ENCODE results near the gene RMND5B.

RMND5B gene

DNA sequence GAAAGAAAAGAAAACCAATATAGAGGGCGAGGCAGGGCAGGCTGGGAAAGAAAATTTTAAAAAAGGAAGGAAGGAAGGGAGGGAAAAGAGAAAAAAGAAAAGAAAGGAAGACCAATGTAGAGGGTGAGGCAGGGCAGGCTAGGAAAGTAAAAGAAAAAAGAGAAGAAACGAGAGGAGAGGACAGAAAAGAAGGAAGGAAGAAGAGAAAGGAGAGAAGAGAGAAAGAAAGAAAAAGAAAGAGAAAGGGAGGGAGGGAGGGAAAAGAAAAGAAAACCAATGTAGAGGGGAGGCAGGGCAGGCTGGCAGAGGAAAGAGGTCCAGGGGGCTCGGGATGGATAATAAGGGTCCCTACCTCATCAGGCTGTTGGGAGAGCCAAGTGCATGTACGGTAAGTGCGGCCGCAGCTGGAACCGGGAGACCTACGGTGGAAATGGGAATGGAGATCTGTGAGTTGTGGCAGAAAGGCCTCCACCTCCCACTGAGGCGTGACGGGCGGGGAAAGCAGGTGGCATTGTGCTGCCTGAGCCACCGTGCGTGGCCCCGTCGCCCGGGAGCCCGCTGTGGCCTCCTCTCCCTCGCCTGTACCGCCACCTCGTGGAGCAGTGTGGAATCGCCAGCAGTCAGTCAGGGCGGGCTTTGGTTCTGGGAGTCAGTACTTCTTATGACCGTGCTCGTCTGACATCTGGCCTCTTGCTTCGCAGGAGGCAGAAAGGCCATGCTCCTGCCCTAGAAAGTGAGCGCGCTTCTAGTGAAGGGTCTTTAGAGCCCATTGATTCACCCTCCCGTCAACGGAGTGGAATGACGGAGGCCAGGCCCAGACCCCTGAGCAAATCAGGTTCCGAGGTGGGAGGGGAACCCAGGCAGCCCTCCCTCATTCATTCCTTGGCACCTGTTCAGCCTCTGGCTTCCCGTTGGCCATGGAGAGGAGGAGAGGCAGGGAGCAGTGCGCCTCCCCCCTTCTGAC lies 33.2 kb downstream of the RMND5B start:
- Histone ChIP-seq H3K4me3 (replicated peaks; ENCODE audit: low read depth, low read length) (no peak overlapping the region), H3K36me3 (ENCODE audit: control insufficient read depth, insufficient read depth, low read length) (no peaks in the 10 kb centered on the region), H3K27me3 (replicated peaks; ENCODE audit: control insufficient read depth, insufficient read depth, low read length) (no peaks in the 10 kb centered on the region)
- peak; percentile 85 for DNase-seq (ENCODE audit: extremely low read depth, insufficient read length)
- TF ChIP-seq, protein P1, sequence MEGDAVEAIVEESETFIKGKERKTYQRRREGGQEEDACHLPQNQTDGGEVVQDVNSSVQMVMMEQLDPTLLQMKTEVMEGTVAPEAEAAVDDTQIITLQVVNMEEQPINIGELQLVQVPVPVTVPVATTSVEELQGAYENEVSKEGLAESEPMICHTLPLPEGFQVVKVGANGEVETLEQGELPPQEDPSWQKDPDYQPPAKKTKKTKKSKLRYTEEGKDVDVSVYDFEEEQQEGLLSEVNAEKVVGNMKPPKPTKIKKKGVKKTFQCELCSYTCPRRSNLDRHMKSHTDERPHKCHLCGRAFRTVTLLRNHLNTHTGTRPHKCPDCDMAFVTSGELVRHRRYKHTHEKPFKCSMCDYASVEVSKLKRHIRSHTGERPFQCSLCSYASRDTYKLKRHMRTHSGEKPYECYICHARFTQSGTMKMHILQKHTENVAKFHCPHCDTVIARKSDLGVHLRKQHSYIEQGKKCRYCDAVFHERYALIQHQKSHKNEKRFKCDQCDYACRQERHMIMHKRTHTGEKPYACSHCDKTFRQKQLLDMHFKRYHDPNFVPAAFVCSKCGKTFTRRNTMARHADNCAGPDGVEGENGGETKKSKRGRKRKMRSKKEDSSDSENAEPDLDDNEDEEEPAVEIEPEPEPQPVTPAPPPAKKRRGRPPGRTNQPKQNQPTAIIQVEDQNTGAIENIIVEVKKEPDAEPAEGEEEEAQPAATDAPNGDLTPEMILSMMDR (IDR thresholded peaks at IDR 0.05; ENCODE audit: insufficient read depth, low read length, poor library complexity, severe bottlenecking): peak; percentile 99

DNA sequence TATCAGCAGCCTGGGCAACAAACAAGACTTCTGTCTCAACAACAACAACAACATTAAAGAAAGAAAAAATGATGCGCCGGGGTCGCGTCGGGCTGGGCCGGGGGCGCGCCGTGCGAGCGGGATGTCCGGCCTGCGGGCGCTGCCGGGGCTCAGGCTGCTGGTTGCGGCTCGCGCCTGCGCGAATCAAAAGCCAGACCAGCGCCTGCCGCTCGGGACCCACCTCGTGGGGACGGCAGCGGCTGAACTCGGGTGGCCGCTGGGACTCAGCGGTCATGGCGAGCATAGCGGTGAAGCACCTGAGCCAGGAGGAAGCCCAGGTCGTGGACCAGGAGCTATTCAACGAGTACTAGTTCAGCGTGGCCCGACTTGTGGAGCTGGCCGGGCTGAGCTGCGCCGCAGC lies 34.8 kb downstream of the RMND5B start:
- TF ChIP-seq, protein P1 (IDR thresholded peaks at IDR 0.05; ENCODE audit: insufficient read depth, low read length, poor library complexity, severe bottlenecking): no peak
- Histone ChIP-seq H3K4me3 (replicated peaks; ENCODE audit: low read depth, low read length) (no peak overlapping the region), H3K36me3 (ENCODE audit: control insufficient read depth, insufficient read depth, low read length) (no peaks in the 10 kb centered on the region), H3K27me3 (replicated peaks; ENCODE audit: control insufficient read depth, insufficient read depth, low read length) (no peaks in the 10 kb centered on the region)
- DNase-seq (ENCODE audit: extremely low read depth, insufficient read length): no peak

DNA sequence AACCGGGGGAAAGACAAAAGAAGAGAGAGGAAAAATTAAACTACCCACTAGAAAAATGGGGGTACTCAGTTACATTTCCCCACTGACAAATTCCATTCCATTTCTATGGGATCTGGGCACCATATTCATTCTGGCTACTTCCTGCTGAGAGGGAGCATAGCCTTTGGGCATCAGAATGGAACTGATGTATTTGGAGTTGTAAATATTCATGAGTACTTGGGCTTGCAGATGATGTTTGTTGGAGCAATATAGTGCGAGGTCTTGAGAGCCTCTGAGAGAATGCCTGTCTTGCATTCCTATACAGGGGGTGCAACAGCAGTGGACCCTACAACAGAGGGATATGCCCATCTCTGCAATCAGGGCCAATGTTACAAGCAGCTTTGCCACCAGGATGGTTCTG lies 39.6 kb downstream of the RMND5B start:
- no peak overlapping the region for H3K4me3 ChIP-seq (replicated peaks; ENCODE audit: low read depth, low read length)
- no peak for DNase-seq (ENCODE audit: extremely low read depth, insufficient read length)
- H3K27me3 ChIP-seq (replicated peaks; ENCODE audit: control insufficient read depth, insufficient read depth, low read length): no peaks in the 10 kb centered on the region
- TF ChIP-seq, protein P1 (IDR thresholded peaks at IDR 0.05; ENCODE audit: insufficient read depth, low read length, poor library complexity, severe bottlenecking): no peak
- H3K36me3 ChIP-seq (ENCODE audit: control insufficient read depth, insufficient read depth, low read length): no peaks in the 10 kb centered on the region

GRCh38 chr5:178174456-178174855 lies 43.6 kb downstream of the RMND5B start:
- DNase-seq (ENCODE audit: extremely low read depth, insufficient read length): no peak

DNA sequence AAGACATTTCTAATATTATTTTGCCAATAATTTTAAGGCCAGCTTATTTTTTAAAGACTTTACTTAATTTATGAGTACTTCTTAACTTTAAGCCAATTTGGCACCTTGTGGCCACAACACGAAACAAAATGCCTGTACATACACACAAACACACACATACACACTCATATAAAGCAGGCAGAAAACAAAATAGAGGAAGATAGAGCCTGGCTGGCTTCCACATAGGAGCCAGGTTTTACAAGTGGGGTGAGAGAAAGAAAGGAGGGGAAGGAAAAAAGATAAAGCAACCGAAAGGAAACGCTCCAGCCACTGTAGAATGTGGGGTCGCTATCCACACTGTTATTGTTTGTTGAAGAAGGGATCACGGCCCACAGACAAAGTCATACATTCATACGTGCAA lies 46.0 kb downstream of the RMND5B start:
- no peak for DNase-seq (ENCODE audit: extremely low read depth, insufficient read length)
- TF ChIP-seq, protein P1 (IDR thresholded peaks at IDR 0.05; ENCODE audit: insufficient read depth, low read length, poor library complexity, severe bottlenecking): no peak
- no peaks in the 10 kb centered on the region for H3K36me3 ChIP-seq (ENCODE audit: control insufficient read depth, insufficient read depth, low read length)
- H3K4me3 ChIP-seq (replicated peaks; ENCODE audit: low read depth, low read length): no peak overlapping the region
- H3K27me3 ChIP-seq (replicated peaks; ENCODE audit: control insufficient read depth, insufficient read depth, low read length): no peaks in the 10 kb centered on the region

More at GRCh38 chr5:178174456-178174855, 43.6 kb downstream of the RMND5B start:
- H3K27me3 ChIP-seq (replicated peaks; ENCODE audit: control insufficient read depth, insufficient read depth, low read length): no peaks in the 10 kb centered on the region
- TF ChIP-seq, protein P1 (IDR thresholded peaks at IDR 0.05; ENCODE audit: insufficient read depth, low read length, poor library complexity, severe bottlenecking): no peak
- no peaks in the 10 kb centered on the region for H3K36me3 ChIP-seq (ENCODE audit: control insufficient read depth, insufficient read depth, low read length)
- H3K4me3 ChIP-seq (replicated peaks; ENCODE audit: low read depth, low read length): no peak overlapping the region

Data from GM06990 (cell line).